D721Med (cell line): Measurements from ENCODE around the gene BZW2.

Source experiments
- DNase-seq: peaks from one replicate; pipeline ENCODE4 v3.0.0; 2011; ENCODE audit warnings: low spot score; ENCODE audit not compliant: insufficient read length
- FAIRE-seq: peaks from 2 replicates; lab custom pipeline; 2011; peaks lifted over from hg19 to GRCh38; lab: Jason Lieb, UNC
- TF ChIP-seq, protein P1 (sequence below): IDR thresholded peaks from 2 replicates; pipeline ENCODE4 v1.5.1; 2012; ENCODE audit warnings: mild to moderate bottlenecking, control low read depth; ENCODE audit not compliant: insufficient read depth; ENCODE audit errors: missing control alignments

Gene BZW2

DNA sequence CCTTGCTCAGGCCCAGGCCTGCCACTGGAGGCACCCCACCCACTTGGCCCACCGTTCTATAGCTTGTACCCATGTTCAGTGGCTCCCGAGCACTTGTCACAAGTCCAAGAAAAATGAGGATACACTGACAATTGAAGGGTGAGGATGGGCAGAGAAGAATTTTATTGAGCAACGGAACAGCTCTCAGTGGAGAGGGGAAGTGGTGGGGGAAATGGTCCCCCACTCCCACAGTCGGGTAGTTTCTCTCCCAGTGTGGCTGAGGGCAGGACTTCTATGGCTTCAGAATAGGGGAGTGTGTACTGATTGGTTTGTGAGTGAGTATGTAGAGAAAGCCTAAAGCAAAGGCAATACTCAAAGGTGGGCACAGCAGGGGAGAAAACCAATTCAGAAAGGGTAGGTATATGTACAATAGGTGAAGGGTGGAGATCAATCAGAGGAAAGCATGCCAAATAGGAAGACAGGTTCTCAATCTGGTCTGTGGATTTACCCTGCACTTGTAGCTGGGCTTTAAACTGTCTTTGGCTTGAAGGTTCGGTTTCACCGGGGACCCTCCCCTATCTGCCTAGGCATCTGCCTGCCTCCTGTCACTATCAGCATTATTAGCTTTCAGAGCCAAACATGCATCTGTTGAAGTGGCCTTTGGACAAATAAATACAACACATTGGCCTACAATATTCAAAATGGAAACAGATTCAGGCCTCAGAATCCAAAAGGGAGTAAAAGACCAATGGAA is 98.7 kb downstream of the BZW2 start:
- TF ChIP-seq, protein P1, sequence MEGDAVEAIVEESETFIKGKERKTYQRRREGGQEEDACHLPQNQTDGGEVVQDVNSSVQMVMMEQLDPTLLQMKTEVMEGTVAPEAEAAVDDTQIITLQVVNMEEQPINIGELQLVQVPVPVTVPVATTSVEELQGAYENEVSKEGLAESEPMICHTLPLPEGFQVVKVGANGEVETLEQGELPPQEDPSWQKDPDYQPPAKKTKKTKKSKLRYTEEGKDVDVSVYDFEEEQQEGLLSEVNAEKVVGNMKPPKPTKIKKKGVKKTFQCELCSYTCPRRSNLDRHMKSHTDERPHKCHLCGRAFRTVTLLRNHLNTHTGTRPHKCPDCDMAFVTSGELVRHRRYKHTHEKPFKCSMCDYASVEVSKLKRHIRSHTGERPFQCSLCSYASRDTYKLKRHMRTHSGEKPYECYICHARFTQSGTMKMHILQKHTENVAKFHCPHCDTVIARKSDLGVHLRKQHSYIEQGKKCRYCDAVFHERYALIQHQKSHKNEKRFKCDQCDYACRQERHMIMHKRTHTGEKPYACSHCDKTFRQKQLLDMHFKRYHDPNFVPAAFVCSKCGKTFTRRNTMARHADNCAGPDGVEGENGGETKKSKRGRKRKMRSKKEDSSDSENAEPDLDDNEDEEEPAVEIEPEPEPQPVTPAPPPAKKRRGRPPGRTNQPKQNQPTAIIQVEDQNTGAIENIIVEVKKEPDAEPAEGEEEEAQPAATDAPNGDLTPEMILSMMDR, result no peak
- DNase-seq (no peak), FAIRE-seq (no peak)

DNA sequence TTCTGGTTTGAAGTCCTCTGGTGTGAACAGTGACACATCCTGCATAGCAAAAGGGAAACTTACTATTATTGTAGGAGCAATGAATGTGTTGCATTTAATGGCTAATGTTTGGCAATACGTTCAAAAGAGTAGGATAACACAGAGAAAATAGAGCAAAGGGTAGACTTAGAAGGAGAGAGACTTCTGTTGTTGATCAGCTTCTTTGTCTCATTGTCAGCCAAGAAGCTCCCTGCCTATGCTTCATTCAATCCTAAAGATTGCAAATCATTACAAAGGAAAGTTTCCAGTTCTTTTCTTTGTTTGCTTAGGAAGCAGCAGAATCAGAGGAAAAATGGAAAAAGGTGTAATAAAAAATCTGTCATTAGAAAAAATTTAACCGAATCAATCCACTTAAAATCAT is 99.7 kb downstream of the BZW2 start:
- FAIRE-seq (no peak), DNase-seq (no peak)
- TF ChIP-seq, protein P1, result no peak

DNA sequence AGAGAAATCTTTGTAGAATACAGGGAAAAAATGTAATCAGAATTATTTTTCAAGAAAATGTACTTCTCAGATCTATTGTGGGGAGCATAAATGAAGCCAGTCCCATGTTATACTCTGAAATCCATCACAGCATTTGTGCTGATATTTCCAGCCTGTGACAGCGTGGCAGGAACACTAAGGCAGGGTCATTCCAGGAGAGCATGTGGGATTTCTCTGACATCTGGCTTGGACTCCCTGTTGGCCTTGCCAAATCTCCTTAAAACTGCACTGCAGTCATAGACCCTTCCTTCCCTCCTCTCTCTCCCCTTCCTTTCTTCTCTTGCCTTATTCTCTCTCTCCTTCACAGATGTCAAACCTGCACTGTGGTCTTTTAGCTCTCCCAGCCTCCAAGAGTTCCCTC is 101.1 kb downstream of the BZW2 start:
- DNase-seq, result no peak
- TF ChIP-seq, protein P1, result no peak
- no peak for FAIRE-seq

DNA sequence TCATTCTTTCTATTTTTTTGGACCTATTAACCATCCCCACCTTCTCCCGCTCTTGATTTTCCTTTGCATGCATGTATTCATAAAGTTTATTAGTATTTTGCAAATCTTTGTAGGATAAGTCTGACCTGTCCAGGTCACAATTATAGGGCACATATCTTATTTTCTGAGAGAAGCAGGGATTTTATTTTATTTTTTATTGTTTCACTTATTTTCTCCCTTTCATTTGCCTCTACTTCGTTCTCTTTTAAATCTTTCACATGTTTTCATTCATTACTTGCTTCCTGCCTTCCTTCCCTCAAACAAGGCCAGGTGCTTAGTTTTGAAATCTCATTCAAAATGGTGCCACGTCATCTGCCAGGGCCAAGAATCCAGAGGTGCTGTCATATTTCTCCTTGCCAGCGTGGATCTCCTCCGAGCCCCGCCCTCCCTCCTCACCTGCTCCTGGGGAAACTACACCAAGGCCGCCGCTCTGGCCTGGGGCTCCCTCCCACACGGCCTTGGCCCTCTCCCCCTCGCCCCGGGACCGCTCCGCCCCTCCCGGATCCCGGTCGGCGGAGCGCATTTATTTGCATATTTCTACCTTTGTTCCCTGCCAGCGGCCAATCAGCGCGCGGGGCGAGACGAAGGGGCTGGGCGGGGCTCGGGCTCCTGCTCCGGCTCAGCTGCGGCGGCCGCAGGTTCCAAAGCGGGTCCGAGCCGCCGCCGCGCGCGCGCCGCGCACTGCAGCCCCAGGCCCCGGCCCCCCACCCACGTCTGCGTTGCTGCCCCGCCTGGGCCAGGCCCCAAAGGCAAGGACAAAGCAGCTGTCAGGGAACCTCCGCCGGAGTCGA is 107.3 kb downstream of the BZW2 start, which contains the start of gene TSPAN13:
TSPAN13 (plus strand) TSS at position 654 of the 830 bp plus-strand sequence. CDS start 213 bp downstream, outside the sequence.
- TF ChIP-seq, protein P1, result no peak
- DNase-seq (peak; percentile 54), FAIRE-seq (no peak)

DNA sequence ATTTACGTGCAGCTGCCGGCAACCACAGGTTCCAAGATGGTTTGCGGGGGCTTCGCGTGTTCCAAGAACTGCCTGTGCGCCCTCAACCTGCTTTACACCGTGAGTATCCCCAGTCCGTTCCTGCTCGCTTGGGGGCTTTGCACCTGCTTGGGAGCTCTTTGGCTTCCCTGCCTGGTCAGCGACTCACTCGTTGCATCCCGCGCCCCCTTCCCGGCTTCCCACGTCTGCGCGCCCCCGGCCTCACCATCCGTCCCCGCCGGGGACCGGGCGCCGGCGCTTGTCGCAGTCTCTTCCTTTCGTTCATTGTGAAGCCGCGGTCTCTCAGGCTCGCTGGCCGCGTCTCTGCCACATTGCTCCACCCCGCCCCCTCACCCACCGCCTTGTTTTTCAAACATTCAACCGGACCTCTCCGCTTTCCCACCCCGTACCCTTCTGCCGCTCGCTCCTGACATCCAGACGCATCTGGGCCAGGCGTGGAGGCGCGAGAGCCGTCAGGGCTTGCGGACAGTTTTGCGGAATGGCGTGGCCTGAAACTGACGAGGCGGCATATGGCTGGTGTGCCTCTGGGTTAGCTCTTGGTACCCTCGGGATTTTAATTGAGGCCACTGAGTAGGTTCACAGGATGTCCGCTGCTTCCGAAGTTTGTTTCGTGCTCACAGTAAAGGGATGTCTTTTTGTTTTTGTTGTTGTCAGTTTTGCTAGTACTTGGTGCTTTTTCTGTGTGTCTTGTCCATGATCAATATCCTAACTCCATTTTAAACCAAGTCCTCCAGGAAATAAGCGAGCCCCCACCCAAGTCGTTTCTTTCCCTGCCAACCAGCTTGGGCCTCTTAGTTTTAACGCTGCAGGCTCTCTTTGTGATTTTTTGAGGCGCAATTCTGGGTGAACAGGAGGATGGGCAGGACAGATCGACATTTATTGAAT is 108.2 kb downstream of the BZW2 start:
- no peak for FAIRE-seq
- no peak for DNase-seq
- TF ChIP-seq, protein P1, result no peak

DNA sequence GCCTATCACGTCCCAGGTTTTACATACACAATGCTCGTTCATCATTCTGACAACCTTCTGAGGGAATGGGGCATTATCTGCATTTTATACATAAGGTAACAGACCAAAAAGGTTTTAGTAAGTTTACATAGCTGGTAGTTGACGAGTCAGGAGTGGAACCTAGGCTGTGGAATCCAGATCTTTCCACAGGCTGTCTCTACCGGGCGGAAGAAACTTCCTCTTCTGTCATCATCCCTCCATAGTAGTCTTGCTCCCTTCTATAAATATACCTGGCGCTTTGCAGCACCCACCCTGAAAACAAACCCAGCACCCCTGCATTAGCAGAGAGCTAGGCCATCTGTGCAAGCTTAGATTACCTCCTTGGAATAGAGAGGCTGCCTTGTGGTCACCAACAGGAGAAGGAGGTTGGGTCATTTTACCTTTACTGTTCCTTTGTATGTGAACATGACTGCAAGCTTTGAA is 108.9 kb downstream of the BZW2 start:
- DNase-seq (no peak), FAIRE-seq (no peak)
- TF ChIP-seq, protein P1, result no peak
